SK-N-MC (cell line): ENCODE data around the gene EMSY.

Experiments used
- EZH2 ChIP-seq: fragments of 200-600 bp; sonication (generic); IDR thresholded peaks from one replicate; pipeline ENCODE4 v1.6.1; 2017; ENCODE audit warnings: antibody characterized with exemption
- POLR2AphosphoS5 ChIP-seq: IDR thresholded peaks from 2 replicates; pipeline ENCODE4 v1.6.1; 2012; ENCODE audit warnings: mild to moderate bottlenecking, low read depth, low read length, borderline replicate concordance

DNA sequence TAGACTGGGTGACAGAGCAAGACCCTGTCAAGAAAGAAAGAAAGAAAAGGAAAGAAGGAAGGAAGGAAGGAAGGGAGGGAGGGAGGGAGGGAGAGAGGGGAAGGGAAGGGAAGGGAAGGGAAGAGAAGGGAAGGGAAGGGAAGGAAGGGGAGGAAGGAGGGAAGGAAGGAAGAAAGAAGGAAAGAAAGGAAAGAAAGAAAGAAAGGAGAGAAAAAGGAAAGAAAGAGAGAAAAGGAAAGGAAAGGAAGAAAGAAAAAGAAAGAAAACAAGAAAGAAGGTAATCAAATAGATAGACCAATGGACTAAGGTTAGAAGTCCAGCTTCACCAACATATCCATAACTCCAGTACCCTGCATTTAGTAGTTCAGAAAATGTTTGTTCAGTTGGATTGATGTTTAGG lies 18.2 kb upstream of the EMSY start:
- TF ChIP-seq POLR2AphosphoS5 = no peak
- no peak for TF ChIP-seq EZH2
